HG03558 (cell line): ENCODE data around the gene MYOF.
"Not testable (repeated sequence)": the region's sequence is repeated elsewhere in the genome, so short reads cannot be mapped to it uniquely, and the experiment has no call there.

ENCODE experiments used
- ATAC-seq: cut with Tn5 transposase; IDR thresholded peaks from one replicate; pipeline ENCODE4 v1.9.1; 2021; ENCODE audit warnings: moderate number of reproducible peaks; ENCODE audit not compliant: unreplicated experiment; ENCODE audit errors: extremely low read depth

MYOF gene

DNA sequence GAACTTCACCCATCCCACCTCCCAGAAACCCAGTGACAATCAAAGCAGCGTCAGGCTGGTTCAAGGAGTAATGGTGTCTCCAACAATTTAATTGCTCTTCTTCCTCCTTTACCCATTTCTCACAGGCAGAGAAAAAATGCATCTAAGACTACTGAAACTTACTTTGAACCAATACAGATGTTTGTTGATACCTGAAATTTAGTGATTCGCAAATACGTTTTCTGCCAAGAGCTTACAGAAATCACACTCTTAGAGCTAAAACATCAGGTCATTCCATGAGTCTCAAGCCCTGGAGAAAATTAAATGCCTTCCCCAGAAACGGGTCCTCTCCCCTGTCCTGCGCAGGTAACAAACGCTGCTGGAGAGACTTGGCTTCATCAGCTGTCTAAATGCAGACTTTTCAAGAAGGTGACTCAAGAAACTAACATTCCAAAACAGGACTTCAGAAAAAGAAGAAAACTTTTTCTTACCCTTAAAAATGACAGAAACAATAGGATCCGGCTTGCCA lies 443 bp downstream of the MYOF start:
- ATAC-seq: no peak

DNA sequence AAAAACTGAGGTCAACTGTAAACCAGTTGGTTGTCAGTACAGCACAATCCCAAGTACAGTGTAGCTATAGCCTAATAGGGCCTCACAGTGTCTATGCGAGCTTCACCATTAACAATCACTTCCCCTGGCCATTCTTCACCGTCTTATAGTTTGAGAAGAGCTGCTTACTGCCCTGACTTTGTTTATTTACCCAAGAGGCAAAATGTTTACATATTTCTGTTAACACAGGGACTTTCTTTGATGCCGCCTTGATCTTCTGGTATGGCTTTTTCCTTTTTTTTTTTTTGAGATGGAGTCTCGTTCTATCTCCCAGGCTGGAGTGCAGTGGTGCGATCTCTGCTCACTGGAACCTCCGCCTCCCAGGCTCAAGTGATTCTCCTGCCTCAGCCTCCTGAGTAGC lies 3.3 kb downstream of the MYOF start:
- no peak for ATAC-seq

DNA sequence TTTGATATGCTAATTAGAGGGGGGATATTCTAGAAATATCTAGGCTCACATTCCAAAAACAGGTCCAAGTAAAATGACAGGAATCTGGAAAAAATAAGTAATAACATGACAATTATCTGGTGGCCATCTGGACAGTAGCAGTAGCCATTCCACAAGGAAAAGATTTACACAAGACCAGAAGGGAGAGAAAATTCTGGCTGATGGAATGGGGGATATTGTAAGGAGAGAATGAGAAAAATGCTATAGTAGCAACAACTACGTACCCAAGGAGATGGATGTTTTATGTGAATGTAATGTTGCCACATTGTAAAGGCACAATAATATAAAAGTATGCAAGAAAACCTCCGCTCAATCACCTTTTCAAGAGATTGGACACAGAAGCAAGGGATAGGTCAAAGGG lies 5.4 kb downstream of the MYOF start:
- ATAC-seq: no peak

DNA sequence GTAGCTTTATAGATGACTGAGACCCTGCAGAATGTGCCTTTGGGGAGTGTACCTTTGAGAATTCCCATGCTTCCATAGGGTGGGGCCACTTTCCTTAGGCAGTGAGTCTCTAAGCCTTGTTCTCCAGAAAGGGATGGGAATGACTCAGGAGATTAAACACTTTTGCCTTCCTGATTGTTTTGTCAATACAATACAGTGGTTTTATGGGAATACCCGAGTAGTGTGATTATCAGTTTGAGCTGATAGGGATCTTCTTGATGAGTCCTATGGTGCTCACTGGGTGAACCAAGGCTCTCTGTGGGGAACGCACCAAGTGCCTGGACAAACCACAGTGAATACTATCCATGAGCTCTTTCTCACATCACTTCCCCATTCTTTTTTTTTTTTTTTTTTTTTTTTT lies 6.3 kb downstream of the MYOF start:
- ATAC-seq: no peak

DNA sequence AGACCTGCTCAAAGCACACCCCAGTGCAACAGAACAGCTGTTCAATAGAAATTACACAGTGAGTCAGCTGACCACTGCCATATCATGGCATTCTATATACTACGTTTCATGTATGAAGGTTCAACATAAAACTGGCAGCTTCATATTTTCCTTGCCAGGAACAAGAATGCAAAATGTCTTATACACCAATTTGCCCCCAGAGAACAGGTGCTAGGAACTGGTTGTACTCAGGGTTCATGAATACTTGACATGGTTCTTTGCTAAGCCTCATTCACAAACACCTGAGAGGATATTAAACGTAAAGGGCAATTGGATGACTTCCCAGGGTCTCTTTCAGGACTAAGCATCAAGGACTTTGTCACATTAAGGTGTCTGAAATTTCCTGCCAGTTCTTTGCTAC lies 6.9 kb downstream of the MYOF start:
- no peak for ATAC-seq

DNA sequence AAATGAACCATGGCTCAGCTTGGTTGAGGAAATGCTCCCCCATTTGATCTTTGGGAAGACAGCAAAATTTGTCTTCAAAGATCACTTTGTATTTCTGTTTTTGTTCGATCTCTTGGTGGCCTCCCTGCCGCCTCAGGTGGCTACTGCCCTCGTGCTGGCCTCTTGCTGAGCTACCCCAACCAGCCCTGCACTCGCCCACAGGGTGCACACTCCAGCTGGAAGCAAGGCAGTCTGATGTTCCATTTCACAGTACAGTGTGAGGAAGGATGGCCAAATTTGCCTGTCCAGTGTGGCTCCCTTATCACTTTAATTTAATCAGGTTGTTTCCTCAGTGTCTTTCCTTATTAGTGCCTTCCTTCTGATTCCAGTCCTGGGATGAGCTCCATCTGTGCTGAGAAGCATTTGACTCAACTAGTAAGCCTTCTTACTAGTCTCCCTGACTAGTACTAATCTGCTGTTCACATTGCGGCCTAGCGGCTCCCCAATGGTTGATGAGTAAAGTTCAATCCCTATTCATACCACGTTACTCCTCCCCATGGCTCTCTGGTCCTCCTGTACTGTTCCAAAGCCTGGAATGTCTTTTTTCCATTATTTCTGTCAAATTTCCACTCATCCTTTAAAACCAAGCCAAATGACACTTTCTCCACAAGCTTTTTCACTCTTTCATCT lies 8.2 kb downstream of the MYOF start:
- ATAC-seq: no peak

DNA sequence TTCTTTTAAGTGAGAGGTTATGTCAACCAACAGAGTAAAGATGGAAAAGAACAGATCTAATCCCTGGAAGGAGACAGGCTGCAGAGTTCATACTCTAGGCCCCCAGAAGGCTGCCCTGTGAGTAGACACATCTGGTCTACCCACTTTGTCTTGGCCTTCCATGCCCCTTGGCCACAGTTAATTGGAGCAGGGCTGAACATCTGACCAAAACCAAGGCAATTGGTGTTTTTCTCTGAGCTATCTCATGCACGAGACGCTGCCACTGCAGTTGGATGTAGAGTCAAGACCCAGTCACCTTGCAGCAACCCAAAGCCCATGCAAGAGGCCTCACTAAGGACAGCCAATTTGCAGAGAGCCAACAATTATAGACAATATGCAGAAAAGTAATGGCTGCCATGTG lies 9.0 kb downstream of the MYOF start:
- no peak for ATAC-seq

DNA sequence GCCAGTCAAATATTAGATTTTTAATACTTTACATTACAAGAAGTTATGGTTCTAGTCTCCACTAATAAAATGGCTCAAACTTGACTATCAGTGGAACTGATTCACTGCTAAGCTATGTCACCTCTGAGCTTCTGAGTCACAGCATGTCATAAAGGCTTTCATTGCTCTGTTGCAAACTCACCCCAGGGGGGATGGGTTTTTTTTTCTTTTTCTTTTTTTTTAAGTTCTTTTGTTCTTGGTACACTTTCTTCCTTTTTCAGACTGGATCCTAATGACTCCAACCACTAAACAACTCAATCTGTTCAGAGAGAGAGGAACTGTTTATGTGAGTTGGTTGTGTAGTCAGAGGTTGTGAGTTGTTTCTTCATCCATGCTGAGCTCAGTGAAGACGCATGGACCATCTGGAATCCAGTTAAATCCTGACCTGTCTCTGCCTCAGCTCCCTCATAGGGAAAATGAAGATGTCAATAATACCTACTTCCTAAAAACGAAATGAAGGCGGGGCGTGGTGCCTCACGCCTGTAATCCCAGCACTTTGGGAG lies 11.0 kb downstream of the MYOF start:
- ATAC-seq: no peak

DNA sequence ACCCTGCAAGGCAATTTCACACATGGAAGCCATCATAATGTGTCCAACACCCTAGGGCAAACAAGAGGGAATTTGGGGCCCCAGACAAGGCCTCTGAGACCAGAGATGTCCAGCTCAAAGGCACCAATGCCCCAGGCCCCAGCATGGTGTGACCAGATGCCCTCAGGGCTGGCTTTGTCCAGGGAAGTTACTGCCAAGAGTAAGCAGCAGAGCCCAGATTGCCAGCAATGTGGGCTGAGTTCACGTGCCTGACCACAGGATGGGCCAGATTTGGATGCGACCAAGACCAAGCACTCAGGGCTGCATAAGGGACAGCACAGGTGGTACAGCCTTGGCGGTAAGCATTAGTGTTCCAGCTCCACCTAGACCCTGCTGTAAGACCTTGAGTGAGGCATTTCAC lies 12.7 kb downstream of the MYOF start:
- ATAC-seq: no peak

DNA sequence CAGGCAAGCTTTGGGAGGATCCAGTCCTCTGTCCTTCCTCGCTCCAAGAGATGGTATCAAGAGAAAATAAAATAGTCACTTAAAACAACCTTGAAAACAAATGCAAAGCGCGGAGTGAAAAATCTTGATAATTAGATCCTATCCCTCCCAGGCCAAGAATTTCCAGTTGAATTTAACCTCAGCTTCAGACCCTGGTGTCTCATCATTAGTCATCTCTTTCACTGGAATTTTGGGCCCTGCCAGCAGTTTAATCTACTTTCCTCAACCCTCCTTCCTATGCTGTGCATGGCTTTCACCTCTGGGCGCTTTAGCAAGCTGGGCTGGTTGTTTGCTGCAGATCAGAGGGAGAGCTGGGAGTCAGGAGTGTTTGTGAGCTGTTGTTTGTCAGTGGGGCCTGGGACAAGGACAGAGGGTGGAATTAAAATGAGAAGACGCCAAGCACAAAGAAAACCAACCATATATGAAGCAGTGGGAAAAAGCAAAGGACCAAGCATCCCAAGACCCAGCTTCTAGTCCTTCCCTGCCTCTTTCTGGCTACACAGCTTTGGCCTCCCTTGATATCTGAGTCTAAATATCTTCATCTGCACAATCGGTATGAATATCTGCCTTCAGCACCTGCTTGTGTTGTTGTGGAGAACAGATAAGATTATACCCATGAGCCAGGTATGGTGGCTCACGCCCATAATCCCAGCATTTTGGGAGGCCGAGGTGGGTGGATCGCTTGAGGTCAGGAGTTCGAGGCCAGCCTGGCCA lies 13.5 kb downstream of the MYOF start:
- no peak for ATAC-seq

DNA sequence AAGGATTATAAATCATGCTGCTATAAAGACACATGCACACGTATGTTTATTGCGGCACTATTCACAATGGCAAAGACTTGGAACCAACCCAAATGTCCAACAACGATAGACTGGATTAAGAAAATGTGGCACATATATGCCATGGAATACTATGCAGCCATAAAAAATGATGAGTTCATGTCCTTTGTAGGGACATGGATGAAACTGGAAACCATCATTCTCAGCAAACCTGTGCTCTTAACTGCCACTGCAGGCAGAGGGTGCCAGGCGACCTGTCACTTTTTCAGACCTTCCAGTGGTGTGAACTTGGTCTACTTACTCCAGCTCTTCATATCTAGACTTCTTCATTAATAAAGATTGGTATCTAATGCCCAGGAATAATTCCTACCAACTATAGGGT lies 14.5 kb downstream of the MYOF start:
- not testable (repeated sequence) for ATAC-seq

DNA sequence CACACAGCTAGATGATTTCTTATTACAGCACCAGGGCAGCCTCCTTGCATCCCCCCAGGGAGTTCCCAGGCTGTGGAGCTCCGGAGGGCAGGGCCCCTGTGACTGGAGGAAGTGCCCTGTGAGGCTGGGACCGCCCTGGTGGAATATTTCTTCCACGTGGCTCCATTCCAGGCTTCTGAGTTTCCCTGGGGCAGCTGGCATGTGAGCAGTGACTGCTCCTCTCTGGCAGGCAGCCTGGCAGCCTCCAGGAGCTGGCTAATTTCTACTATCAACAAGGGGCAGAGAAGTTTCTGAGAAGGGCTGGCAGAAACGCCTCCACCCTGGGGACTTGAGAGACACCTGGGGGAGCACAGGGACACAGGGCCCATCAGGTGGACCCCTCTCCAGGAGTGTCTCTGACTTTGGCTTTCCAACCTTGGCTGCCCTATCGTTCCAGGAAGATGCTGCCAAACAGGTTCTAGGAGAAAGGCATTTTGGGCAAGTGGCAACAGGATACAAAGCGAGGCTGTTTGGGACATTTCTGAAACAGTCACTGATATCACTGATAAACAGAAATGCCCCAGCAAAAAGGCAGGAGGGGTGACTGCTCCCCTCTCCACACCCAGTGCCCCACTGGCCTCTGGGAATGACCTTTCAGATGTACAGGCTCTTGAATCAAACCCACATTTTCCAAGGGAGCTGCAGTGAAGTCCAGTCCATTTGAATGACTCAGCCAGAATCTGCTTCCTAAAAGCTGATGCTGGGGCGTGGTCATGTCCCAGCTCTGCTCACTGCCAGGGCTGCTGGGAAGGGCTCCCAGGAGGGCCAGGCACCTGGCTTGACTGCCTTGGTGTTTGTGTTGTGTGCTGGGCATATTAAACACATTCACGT lies 16.1 kb downstream of the MYOF start:
- ATAC-seq: no peak

DNA sequence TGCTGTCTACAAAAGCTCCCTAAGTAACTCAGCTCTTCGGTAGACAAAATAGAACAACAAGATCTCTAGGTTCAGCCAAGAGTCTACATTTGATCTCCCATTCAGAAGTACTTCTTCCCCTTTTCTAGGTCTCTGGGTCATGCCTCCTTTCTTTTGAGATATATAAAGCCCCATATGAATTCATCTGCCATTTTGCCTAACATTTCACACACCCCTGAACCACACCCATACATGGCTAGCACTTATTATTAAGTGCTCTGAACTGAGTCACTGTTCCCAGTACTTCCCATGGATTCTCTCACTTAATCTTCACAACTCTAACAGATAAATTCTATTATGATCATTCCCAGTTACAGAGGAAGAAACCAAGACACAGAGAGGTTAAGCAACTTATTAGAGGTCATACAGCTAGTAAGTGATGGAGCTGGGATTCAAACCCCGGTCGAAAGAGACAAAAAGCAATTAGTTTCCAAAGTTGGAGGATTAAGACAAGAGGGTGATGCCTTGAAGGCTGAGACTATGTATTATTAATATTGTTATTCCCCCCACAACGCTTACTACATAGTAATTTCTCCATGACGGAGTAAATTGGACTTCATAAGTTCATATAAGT lies 17.3 kb downstream of the MYOF start:
- ATAC-seq: no peak

DNA sequence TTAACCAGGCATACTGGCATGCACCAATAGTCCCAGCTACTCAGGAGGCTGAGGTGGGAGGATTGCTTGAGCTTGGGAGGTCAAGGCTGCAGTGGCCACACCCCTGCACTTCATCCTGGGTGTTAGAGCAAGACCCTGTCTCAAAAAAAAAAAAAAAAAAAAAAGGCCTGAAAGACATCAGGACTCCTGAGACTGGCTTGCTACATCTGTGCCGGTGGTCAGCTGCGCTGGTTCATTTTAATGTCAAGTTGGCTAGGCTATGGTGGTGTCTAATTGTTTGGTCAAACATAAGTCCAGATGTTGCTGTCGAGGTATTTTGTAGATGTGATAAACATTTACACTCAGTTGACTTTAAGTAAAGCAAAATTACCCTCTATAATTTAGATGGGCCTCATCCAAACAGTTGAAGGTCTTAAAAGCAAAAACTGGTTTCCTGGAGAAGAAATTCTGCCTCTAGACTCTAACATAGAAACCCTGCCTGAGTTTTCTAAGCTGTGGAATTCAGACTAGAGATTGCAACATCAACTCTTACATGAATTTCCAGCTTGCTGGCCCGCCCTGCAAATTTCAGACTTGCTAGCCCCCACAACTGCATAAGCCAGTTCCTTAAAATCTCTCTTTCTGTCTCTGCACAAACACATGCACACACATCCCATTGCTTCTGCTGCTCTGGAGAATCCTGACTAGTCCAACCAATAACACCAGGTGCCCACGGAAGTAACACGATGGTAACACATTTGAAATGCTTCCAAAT lies 18.2 kb downstream of the MYOF start:
- no peak for ATAC-seq

DNA sequence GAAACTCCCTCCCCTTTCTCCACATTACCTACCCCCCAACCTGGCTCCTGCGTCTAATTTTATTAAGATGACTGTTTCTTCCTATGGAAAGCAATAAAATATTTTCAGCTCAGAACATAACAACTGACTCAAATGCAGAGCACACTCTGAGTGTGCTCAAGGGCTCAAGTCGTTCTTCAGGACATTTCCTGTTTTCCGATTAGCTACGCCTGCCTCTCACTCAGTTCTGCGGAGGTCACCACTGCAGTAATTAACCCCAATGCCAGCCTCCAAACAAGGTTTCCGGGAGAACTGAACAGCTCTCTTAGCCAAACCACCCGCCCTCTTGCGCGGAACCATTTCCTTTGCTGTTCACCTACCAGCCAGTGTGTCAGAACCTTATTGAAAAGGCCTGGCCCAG lies 19.3 kb downstream of the MYOF start:
- ATAC-seq: no peak

DNA sequence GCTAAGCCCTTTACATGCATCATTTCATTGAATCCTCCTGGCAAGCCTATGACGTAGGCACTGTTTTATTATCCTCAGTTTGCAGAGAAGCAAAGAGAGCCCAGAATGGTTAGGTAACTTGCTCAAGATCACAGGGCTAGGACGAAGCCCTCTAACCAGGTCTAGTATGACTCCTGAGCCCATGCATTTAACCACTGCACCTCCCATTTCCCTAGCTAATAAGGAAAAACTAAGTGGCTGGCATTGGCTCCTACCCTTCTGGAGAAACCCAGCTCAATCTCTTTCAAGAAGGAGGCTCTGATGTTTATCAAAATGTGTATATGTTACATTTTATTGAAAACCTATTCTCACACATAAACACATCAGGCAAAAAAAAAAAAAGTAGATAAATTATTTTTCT lies 19.8 kb downstream of the MYOF start:
- no peak for ATAC-seq

DNA sequence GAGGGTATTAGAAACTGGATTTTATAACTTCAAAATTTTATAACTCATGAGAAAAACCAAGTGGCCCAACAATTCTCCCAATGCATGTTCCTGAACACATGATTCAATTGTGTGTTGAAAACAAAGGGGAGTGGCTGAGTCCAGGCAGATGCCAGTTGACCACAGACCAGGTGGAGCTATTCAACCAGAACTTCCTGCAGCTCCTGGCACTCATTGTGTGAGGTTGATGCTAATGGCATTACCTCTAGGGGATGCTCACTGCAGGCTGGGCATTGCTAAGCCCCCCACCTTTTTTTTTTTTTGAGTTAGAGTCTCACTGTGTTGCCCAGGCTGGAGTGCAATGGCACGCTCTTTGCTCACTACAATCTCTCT lies 20.3 kb downstream of the MYOF start:
- ATAC-seq: no peak

DNA sequence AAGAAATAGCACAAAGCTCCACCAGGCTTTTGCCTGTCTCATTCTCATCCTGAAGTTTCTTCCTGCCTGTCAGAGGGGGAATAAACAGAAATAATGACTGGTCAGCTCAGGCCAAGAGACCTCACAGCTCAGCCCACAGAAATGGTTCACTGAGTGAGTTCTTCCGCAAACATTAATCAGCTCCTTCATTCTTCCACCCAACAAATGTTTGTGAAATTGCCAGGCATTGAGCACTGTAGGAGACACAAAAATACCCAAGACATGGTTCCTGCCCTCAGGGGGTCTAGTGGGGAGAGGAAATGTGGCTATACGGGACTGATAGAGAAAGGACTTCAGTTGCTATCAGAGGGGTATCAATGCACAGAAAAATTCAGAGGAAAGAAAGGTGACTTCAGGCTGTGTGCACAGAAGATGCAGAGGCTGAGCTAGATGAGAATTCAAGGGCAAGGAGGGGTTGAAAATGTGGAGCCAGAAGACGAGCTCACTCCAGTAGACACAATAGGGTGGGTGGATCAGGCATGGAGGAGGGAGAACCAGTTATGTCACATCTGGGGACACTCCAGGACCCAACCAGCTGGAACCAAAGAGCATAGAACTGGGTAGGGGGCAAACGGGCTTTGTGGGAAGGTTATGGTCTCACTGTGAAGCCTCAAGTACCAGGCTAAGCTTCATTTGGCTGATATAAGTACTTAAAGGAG lies 20.9 kb downstream of the MYOF start:
- ATAC-seq: no peak

DNA sequence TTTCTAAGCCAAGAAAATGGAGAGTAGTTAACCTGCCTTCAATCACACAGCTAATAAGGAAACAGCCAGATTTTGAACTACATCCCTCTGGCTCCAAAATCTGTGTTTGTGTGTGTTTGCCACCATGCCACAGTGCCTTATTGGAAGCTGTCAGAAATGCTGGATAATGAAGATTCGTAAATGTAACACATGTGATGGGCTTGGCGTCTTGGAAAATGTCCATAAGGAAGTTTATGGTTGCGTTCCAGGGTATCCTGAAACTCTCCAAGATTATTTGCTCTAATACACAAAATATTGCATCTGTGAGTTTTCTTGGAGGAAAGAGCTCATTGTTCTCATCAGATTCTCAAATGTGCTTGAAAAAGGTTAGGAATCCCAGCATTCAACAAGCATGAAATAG lies 22.7 kb downstream of the MYOF start:
- no peak for ATAC-seq
